IMR-90 (cell line): ENCODE measurements around the gene TAL1.
"Not testable (repeated sequence)": the region's sequence is repeated elsewhere in the genome, so short reads cannot be mapped to it uniquely, and the experiment has no call there.

Source experiments
- FOS ChIP-seq: fragments of 150-350 bp; IDR thresholded peaks from 2 replicates; pipeline ENCODE4 v1.6.1; 2016; ENCODE audit warnings: low read depth, low read length
- NFE2L2 ChIP-seq: fragments of 150-350 bp; IDR thresholded peaks from 2 replicates; pipeline ENCODE4 v1.6.1; 2016; ENCODE audit warnings: low read depth, mild to moderate bottlenecking, low read length
- POLR2A ChIP-seq: IDR thresholded peaks from 2 replicates; pipeline ENCODE4 v1.6.1; 2012; ENCODE audit warnings: mild to moderate bottlenecking, low read depth, low read length
- RFX5 ChIP-seq: IDR thresholded peaks from 2 replicates; pipeline ENCODE4 v1.8.0; 2012; ENCODE audit warnings: low read depth, mild to moderate bottlenecking, low read length, moderate library complexity
- SMC3 ChIP-seq: fragments of 150-350 bp; IDR thresholded peaks from 2 replicates; pipeline ENCODE4 v1.6.1; 2016; ENCODE audit warnings: low read depth, mild to moderate bottlenecking, antibody characterized with exemption, low read length, moderate library complexity
- TF ChIP-seq, protein P1 (sequence below): conservative IDR thresholded peaks from 2 replicates; pipeline ENCODE4 v1.5.1; 2012; ENCODE audit warnings: mild to moderate bottlenecking, low read depth, low read length, improper control_type of control experiment

DNA sequence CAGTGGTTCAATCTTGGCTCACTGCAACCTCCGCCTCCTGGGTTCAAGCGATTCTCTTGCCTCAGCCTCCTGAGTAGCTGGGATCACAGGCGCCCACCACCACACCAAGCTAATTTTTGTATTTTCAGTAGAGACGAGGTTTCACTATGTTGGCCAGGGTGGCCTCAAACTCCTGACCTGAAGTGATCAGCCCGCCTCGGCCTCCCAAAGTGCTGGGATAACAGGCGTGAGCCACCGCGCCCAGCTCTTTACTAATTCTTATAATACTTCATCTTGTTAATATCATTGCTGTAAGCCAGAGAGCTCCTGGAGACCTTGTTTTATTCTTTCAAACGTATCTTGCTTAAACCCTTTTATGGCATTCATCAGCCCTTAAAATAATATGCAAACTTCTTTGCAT is 38.5 kb downstream of the TAL1 start:
- TF ChIP-seq, protein P1, sequence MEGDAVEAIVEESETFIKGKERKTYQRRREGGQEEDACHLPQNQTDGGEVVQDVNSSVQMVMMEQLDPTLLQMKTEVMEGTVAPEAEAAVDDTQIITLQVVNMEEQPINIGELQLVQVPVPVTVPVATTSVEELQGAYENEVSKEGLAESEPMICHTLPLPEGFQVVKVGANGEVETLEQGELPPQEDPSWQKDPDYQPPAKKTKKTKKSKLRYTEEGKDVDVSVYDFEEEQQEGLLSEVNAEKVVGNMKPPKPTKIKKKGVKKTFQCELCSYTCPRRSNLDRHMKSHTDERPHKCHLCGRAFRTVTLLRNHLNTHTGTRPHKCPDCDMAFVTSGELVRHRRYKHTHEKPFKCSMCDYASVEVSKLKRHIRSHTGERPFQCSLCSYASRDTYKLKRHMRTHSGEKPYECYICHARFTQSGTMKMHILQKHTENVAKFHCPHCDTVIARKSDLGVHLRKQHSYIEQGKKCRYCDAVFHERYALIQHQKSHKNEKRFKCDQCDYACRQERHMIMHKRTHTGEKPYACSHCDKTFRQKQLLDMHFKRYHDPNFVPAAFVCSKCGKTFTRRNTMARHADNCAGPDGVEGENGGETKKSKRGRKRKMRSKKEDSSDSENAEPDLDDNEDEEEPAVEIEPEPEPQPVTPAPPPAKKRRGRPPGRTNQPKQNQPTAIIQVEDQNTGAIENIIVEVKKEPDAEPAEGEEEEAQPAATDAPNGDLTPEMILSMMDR = not testable (repeated sequence)
- not testable (repeated sequence) for TF ChIP-seq RFX5, POLR2A, SMC3, NFE2L2, FOS
